SK-N-SH (cell line): ENCODE results near the gene TTLL6.

ENCODE experiments used
- CTCF ChIP-seq: fragments of 200-600 bp; sonication (generic); IDR thresholded peaks from 2 replicates; pipeline ENCODE4 v1.6.1; 2017; ENCODE audit warnings: antibody characterized with exemption, mild to moderate bottlenecking, moderate library complexity
- ELF1 ChIP-seq: IDR thresholded peaks from 2 replicates; pipeline ENCODE4 v1.4.0; 2012
- EP300 ChIP-seq, 2 experiments: IDR thresholded peaks; 2 replicates each; pipeline versions ENCODE4 v1.4.0 to v1.6.1; 2012; ENCODE audit warnings: borderline replicate concordance in 1 of 2, low read depth in 1 of 2, low read length in 1 of 2
- EZH2phosphoT487 ChIP-seq: fragments of 200-600 bp; sonication (generic); IDR thresholded peaks from 2 replicates; pipeline ENCODE4 v1.6.1; 2017; ENCODE audit warnings: low read depth, mixed run types, mild to moderate bottlenecking, antibody characterized with exemption, moderate library complexity, borderline replicate concordance
- FOXM1 ChIP-seq: IDR thresholded peaks from 2 replicates; pipeline ENCODE4 v1.4.0; 2012; ENCODE audit warnings: low read depth, mild to moderate bottlenecking
- TEAD4 ChIP-seq: IDR thresholded peaks from 2 replicates; pipeline ENCODE4 v1.4.0; 2012; ENCODE audit warnings: mild to moderate bottlenecking, borderline replicate concordance; ENCODE audit not compliant: insufficient read depth

GRCh38 chr17:48726916-48727286 lies 90.1 kb downstream of the TTLL6 start:
- no peak for TF ChIP-seq TEAD4
- TF ChIP-seq CTCF, result no peak
- no peak for TF ChIP-seq ELF1
- TF ChIP-seq FOXM1, result no peak
- no peak for TF ChIP-seq EP300 (IDR thresholded peaks at IDR 0.05; ENCODE audit: borderline replicate concordance in 1 of 2, low read depth in 1 of 2, low read length in 1 of 2)
- TF ChIP-seq EZH2phosphoT487, result no peak; the same call in 1 of the 2 replicates
